HG02623 (cell line): ENCODE data around the gene DLGAP1.
A peak's percentile ranks its signal among the peaks of the same experiment; 100 is the strongest.
"Not testable (repeated sequence)": the region's sequence is repeated elsewhere in the genome, so short reads cannot be mapped to it uniquely, and the experiment has no call there.

Source experiments
- ATAC-seq: cut with Tn5 transposase; IDR thresholded peaks from one replicate; pipeline ENCODE4 v1.9.1; 2021; ENCODE audit warnings: moderate library complexity; ENCODE audit not compliant: unreplicated experiment

The DLGAP1 gene

GRCh38 chr18:4096486-4096885 lies 358.6 kb downstream of the DLGAP1 start:
- no peak for ATAC-seq

DNA sequence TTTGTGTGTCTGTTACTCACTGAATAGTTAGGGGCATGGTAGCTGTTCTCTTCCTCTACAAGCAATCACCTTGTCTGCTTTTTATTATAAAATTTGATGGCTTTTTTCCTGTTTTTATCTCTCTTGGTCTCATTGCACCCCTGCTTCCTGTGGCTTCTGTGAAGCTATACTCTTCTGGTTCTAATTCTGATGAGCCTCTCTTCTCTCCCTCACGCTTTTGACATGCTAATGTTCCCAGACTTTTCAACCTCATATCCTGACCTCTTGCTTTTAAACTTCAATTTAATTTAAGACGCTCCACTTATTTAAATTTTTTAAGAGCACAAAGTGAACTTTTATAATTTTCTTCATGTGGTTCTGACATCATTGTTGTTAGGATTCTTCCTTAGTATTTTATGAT lies 361.4 kb downstream of the DLGAP1 start:
- ATAC-seq, result no peak

DNA sequence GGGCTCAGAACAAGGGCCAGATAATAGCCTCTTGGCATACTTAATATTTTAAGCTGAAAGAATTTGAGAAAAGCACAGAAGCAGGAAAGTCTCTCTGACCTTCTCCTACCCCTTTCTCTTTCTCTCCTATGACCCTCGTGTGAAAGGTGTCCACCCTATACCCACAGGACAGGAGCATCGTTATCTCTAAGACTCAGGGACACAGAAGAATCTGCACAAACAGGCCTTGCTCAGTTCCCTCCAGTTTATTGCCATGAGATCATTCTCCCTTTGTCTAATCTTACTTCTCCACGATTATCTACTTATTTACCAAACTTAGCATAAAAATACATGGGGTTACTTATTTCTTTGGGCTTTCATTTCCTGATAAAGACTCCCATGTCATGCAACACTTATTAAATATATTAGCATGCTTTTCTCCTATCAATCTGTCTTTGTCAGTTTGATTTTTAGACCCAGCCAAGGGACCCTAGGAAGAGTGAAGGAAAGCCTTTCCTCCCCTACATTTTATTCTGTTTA lies 370.7 kb downstream of the DLGAP1 start:
- no peak for ATAC-seq

DNA sequence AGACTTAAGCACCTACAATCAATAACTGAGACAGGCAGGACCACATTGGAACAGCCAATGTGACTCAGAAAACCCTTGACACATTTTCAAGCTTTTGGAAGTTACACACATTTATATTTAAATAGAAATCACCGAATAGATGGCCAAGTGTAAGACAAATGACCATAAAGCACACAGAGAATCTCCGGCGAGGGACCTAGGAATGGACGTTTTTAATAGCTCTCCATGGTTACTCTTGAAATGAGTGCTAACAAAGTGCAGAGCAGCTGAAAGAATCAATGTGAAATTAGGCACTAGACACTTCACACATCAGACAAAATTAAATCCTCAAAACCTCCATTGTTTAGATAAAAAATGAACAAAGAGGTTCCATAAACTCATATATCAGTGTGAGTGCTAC lies 376.9 kb downstream of the DLGAP1 start:
- no peak for ATAC-seq

DNA sequence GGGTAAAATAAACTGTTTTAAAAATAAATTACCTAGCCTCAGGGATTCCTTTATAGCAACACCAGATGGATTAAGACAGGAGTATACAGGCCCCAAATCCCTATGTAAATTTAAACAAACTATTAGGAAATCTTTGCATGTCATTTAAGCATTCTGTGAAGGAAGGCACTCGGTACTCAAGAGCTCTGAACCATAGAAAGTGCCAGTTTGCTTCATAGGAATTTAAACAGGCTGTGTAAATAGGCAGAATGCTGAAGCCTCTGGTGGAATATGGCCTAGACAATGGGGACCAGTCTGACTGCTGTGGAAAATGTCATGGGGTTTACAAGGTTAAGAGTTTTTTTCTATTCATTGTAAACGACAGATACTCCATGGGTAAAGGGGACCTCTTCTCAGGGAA lies 377.4 kb downstream of the DLGAP1 start:
- no peak for ATAC-seq

GRCh38 chr18:4077204-4077603 lies 377.9 kb downstream of the DLGAP1 start:
- ATAC-seq, result no peak

DNA sequence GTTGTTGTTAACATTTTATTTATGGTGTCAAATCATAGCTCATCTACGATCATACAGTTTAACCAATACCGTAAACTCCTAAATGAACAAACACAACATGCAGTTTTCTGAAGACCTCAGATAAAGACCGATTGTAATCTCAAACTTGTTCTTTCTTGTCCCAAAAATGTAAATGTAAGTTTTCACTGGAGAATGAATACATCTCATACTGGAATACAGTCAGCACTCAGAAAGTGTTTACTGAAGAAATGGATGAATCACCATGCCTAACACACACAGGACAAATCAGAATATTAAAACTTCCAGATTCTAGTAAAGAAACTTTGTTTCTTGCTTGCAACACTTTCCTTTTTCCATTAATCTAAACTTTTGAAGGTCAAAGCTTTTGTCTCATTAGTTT lies 380.5 kb downstream of the DLGAP1 start:
- no peak for ATAC-seq

DNA sequence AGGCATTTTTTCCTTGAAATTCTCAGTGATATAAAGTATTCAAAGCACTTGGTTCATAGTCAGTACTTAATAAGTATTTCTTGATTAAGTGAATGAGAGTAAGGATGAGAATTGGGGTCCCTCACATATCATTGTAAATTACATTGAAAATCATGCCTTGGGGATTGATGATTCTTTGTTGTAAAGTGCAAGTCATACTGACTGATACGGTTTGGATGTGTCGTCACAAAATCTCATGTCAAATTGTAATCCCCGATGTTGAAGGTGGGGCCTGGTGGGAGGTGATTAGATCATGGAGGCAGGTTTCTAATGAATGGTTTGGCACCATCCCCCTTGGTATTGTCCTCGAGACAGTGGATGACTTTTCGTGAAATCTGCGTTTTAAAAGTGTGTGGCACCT lies 385.9 kb downstream of the DLGAP1 start:
- ATAC-seq, result no peak

DNA sequence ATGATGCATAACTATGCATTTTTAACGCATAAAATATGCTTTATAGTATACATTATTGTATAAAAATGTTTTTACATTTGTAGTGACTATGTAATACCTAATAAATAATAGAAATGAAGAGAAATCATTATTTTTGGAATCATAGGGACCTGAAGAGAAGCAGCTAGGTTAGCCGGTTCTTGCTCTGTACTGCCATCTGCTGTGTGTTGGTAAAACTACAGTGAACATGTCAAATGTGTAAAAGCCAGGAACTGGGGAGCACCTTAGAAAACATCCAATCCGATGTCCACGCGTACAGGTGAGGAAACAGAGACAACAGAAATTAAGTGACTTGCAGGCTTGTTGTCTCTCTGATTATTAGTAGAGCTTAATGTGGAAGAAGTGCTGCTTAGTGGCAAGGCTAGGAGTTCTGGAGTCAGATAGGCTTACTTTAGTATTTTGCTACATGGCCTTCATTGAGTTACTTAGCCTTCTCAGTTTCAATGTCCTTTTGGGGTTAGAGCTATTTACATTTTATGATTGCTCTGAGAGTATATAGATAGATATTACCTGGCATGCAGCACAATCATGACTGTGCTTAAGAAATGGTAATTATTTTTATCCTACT lies 386.5 kb downstream of the DLGAP1 start:
- ATAC-seq, result peak; percentile 74

- no peak for ATAC-seq
These were observed 391.6 kb downstream of the DLGAP1 start for GRCh38 chr18:4063545-4063944.

DNA sequence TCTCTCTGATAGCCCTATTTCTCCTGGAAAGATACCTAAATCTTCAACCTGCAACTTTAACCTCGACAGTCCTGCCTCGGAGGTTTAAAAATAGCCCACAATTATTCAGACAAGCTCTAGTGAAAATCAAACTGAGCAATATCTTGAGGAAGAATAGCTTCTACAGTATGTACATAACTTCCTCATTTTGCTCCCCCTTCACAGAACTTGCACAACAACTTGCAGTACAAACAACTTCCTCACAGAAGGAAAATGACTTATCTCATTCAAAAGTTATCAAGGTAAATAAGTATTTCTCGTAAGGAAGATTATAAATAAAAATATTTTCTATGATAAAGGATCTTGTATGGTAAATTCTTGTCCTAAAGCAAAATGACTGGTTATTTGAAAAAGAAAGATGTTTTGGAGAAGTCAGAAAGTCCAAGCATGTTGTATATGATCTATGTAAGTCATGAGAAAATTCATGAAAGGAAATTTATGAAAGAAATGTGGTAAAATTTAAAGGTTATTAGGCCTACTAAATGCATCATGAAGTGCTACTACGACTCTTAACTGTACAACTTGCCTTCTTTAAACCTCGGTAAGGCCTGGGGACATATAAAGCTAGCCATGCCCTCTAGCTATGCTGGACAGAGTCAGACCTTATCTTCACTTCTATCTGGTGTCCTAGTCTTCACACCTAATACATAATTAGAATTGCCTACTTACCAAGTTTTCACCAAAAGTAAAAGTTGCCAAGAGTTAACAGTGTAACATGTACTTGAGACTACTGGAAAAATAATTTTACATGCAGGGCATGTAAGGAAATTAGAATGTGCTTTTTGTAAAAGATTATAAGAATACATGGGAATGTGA lies 394.5 kb downstream of the DLGAP1 start:
- no peak for ATAC-seq

DNA sequence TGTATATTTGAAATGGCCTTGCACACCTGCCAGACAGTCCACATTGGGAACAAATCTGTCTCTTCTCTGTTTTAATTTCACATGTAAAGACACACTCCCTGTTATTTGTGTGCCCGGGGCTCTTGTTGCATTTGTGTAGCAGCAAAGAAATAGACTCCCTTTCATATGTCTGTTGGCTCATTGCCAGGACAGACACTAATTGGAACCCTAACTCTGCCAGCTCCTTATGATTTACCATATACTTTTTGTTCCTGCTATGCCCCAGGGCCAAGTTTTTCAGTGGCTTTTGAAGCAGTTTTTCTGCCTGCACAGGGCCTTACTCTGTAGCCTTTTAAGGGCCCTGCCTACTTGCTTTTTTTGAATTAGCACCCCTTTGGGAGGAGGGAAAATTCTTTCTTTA lies 396.9 kb downstream of the DLGAP1 start:
- ATAC-seq, result no peak

- ATAC-seq, result no peak
These were observed 414.6 kb downstream of the DLGAP1 start for GRCh38 chr18:4040391-4041092.

DNA sequence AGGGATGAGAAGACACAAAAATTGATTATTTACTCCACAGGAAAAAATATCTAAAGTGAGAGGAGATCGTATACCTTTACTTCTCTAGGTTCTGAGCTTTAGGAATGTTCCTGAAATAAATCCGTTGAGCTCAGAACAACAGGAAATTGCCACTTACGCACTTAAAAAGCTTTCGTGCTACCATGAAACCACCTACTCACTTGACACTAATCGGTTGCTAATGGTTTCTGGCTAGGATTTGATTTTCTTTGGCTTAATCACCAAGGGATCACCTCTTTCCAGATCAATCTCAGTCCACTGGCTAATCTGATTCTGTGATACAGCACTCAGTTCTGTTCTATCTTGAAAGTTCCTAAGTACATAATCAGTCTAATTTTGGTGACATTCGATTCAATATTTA lies 419.6 kb downstream of the DLGAP1 start:
- no peak for ATAC-seq

GRCh38 chr18:4034815-4035214 lies 420.3 kb downstream of the DLGAP1 start:
- not testable (repeated sequence) for ATAC-seq

DNA sequence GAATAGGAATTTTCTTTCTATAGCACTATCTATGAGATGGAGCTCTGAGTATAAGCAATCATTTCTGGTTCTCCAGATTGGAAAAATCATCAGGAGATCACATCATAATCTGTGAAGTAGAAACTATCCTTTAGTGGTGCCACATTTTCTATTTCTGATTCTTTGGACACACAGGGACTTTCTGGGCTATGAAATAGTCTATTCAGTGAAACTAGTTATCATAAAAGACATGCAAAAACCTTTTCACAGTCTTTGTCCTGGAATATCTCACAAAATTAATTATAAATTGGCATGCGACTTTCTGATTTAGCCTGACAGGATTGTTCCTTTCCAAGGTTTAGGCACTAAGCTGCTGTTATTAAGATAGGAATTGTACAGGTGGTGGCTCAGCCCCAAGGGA lies 428.6 kb downstream of the DLGAP1 start:
- no peak for ATAC-seq

GRCh38 chr18:4024702-4025101 lies 430.4 kb downstream of the DLGAP1 start:
- no peak for ATAC-seq

DNA sequence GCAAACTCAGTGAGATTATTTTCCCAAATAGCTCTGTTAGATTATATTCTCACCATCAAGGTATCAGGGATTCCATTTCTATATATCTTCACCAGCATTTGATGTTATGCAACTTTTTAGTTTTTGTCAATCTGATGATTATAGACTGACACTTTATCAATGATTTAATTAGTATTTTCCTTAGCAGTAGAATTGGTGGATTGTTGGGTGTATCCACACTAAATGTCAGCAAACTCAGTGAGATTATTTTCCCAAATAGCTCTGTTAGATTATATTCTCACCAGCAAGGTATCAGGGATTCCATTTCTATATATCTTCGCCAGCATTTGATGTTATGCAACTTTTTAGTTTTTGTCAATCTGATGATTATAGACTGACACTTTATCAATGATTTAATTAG lies 432.4 kb downstream of the DLGAP1 start:
- ATAC-seq, result not testable (repeated sequence)

DNA sequence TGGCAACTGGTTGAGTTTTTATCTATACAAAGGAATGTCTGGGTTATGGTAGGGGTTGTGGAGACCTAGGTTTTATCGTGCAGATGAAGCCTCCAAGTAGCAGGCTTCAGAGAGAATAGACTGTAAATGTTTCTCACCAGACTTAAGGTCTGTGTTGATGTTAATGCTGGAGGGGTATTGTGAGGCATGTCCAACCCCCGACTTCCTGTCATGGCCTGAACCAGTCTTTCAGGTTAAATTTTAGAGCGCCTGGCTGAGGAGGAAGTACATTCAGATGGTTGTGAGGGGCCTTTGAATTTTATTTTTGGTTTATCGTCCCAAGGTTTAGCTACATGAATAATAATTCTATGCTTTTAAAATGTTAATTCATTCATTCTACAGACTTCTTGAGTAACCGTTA lies 435.1 kb downstream of the DLGAP1 start:
- no peak for ATAC-seq

DNA sequence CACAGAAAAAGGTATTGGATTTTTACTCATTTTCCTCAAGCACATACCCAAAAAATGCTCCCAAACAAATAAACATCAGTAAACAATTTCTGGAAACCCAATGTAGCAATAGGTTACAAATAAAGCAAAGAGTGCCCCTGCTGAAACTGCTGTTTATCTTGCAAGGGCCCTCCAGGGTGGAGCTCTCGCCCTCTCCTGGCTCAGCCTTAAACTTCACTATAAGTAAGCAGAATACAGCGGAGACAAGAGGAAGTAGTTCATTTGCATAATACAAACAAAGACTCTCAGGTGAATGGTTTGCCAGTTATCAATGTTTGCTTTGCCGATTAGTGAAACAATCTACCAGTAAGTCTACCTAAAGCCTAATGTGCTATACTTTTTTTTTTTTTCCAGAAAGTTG lies 437.6 kb downstream of the DLGAP1 start:
- peak; percentile 82 for ATAC-seq

GRCh38 chr18:4016391-4017049 lies 438.6 kb downstream of the DLGAP1 start:
- ATAC-seq, result no peak
